HCT116 (cell line): ENCODE results near the gene SLC44A3. TPM values are rescaled to one million over a fixed set of nuclear protein-coding genes. Genes with fewer than 3 reads are reported as not detected.

Experiments used
- ATAC-seq: fragments of 200-7000 bp; cut with Tn5 transposase; 2 replicates; pipeline ENCODE4 v1.9.1; 2020; ENCODE audit warnings: mild to moderate bottlenecking, moderate library complexity
- BruUV-seq: library from RNA; stranded (reverse); fragments of 400-500 nt; replicated peaks from 2 replicates; lab custom pipeline; 2021; lab: Mats Ljungman, UMichigan
- CTCF ChIA-PET: fragments of 300-600 bp; sonication (Branson Sonifier 250); formaldehyde crosslinking; loops from one replicate; lab custom pipeline; 2021; ENCODE audit warnings: antibody characterized with exemption; lab: Charles Lee
- POLR2A ChIA-PET: fragments of 300-600, 350-600 bp; sonication (Branson Sonifier 250); formaldehyde crosslinking; loops from one replicate; lab custom pipeline; 2021; ENCODE audit warnings: antibody characterized with exemption; lab: Charles Lee
- RAD21 ChIA-PET, 2 experiments: fragments of 300-600 bp; sonication (Branson Sonifier 250); formaldehyde crosslinking; loops; one replicate each; lab custom pipeline; 2023; ENCODE audit warnings: low total read pairs in 2 of 2; ENCODE audit not compliant: uncharacterized antibody in 2 of 2, unreplicated experiment in 2 of 2, low non-redundant PET in 1 of 2; lab: Charles Lee
- DNase-seq: peaks from one replicate; pipeline ENCODE4 v3.0.0-alpha.2; 2010; ENCODE audit warnings: low read depth, low spot score
- H2AFZ ChIP-seq: fragments of 200-600 bp; shearing (Covaris generic), sonication (generic); 2 replicates; pipeline ENCODE4 v1.6.1; 2017; ENCODE audit warnings: low read depth, mixed run types, mixed read lengths, antibody characterized with exemption, low read length; ENCODE audit not compliant: poor library complexity, severe bottlenecking
- H3K27ac ChIP-seq: 2 replicates; pipeline ENCODE4 v1.5.1; 2012; ENCODE audit warnings: low read depth, low read length
- H3K27me3 ChIP-seq: fragments of 200-600 bp; sonication (generic); 2 replicates; pipeline ENCODE4 v1.6.1; 2016; ENCODE audit warnings: mixed run types, low read length, mixed read lengths; ENCODE audit not compliant: insufficient read depth
- H3K36me3 ChIP-seq, 2 experiments: fragments of 200-500 bp in 1 of 2; fragments of 200-600 bp in 1 of 2; sonication (Bioruptor generic) in 1 of 2; sonication (generic) in 1 of 2; 2 replicates each; pipeline versions ENCODE4 v1.5.1 to v1.6.1; 2014 to 2016; ENCODE audit warnings: low read length in 2 of 2, inconsistent platforms in 1 of 2, mixed read lengths in 1 of 2, mixed run types in 1 of 2; ENCODE audit not compliant: insufficient read depth in 2 of 2, control insufficient read depth in 1 of 2
- H3K4me1 ChIP-seq, 2 experiments: fragments of 200-600 bp in 1 of 2; sonication (generic) in 1 of 2; 2 replicates each; pipeline versions ENCODE4 v1.5.1 to v1.6.1; 2012 to 2017; ENCODE audit warnings: low read length in 2 of 2, inconsistent platforms in 1 of 2, mild to moderate bottlenecking in 1 of 2, mixed read lengths in 1 of 2, mixed run types in 1 of 2, moderate library complexity in 1 of 2; ENCODE audit not compliant: insufficient read depth in 2 of 2, control insufficient read depth in 1 of 2
- H3K4me2 ChIP-seq: fragments of 200-600 bp; sonication (generic); 2 replicates; pipeline ENCODE4 v1.6.1; 2017; ENCODE audit warnings: mixed run types, low read length, mixed read lengths
- H3K4me3 ChIP-seq, 2 experiments: fragments of 200-600 bp in 1 of 2; sonication (generic) in 1 of 2; replicated peaks in 1 of 2; 2 replicates each; pipeline ENCODE4 v1.5.1; 2011 to 2016; ENCODE audit warnings: low read length in 2 of 2, control low read depth in 1 of 2, low read depth in 1 of 2, mild to moderate bottlenecking in 1 of 2, mixed read lengths in 1 of 2, mixed run types in 1 of 2
- H3K79me2 ChIP-seq: fragments of 200-600 bp; sonication (generic); 2 replicates; pipeline ENCODE4 v1.6.1; 2017; ENCODE audit warnings: mild to moderate bottlenecking, mixed run types, low read length, moderate library complexity, mixed read lengths; ENCODE audit not compliant: insufficient read depth
- H3K9ac ChIP-seq: fragments of 200-600 bp; sonication (generic); 2 replicates; pipeline ENCODE4 v1.6.1; 2016; ENCODE audit warnings: low read length, mixed read lengths
- H3K9me2 ChIP-seq: fragments of 200-600 bp; sonication (generic), shearing (Covaris generic); 2 replicates; pipeline ENCODE4 v1.6.1; 2017; ENCODE audit warnings: mixed run types, mild to moderate bottlenecking, moderate library complexity; ENCODE audit not compliant: insufficient read depth
- H3K9me3 ChIP-seq, 2 experiments: fragments of 200-500 bp in 1 of 2; fragments of 200-600 bp in 1 of 2; sonication (Bioruptor generic) in 1 of 2; sonication (generic) in 1 of 2; 2 replicates each; pipeline ENCODE4 v1.6.1; 2014 to 2017; ENCODE audit warnings: low read length in 2 of 2, mixed read lengths in 2 of 2, inconsistent platforms in 1 of 2, low read depth in 1 of 2, mild to moderate bottlenecking in 1 of 2, mixed run types in 1 of 2, moderate library complexity in 1 of 2; ENCODE audit not compliant: control insufficient read depth in 1 of 2, insufficient read depth in 1 of 2
- H4K20me1 ChIP-seq: fragments of 200-600 bp; sonication (generic), shearing (Covaris generic); 2 replicates; pipeline ENCODE4 v1.6.1; 2017; ENCODE audit warnings: mixed run types, mild to moderate bottlenecking, moderate library complexity; ENCODE audit not compliant: insufficient read depth
- CBX3 ChIP-seq: IDR thresholded peaks from 2 replicates; pipeline ENCODE4 v1.6.1; 2012; ENCODE audit warnings: low read depth
- CEBPB ChIP-seq: IDR thresholded peaks from 2 replicates; pipeline ENCODE4 v1.6.1; 2012; ENCODE audit warnings: low read depth
- EGR1 ChIP-seq: IDR thresholded peaks from 2 replicates; pipeline ENCODE4 v1.6.1; 2012; ENCODE audit warnings: low read depth
- ELF1 ChIP-seq: IDR thresholded peaks from 2 replicates; pipeline ENCODE4 v1.6.1; 2012; ENCODE audit warnings: low read depth, borderline replicate concordance
- EZH2phosphoT487 ChIP-seq: fragments of 200-600 bp; IDR thresholded peaks from 2 replicates; pipeline ENCODE4 v1.6.1; 2018; ENCODE audit warnings: antibody characterized with exemption, borderline replicate concordance
- FOSL1 ChIP-seq: IDR thresholded peaks from 2 replicates; pipeline ENCODE4 v1.6.1; 2012; ENCODE audit warnings: low read depth
- JUND ChIP-seq: IDR thresholded peaks from 2 replicates; pipeline ENCODE4 v1.6.1; 2012
- POLR2A ChIP-seq: IDR thresholded peaks from 2 replicates; pipeline ENCODE4 v1.7.0; 2011; ENCODE audit warnings: borderline replicate concordance; ENCODE audit not compliant: insufficient read depth, insufficient read length; ENCODE audit errors: extremely low read depth
- POLR2AphosphoS5 ChIP-seq: IDR thresholded peaks from 2 replicates; pipeline ENCODE4 v1.6.1; 2011; ENCODE audit warnings: mild to moderate bottlenecking, low read depth, low read length, moderate library complexity
- RAD21 ChIP-seq: IDR thresholded peaks from 2 replicates; pipeline ENCODE4 v1.6.1; 2012; ENCODE audit warnings: low read depth, mild to moderate bottlenecking
- SIN3A ChIP-seq: IDR thresholded peaks from 2 replicates; pipeline ENCODE4 v1.6.1; 2012; ENCODE audit warnings: low read depth
- SP1 ChIP-seq: IDR thresholded peaks from 2 replicates; pipeline ENCODE4 v1.6.1; 2012; ENCODE audit warnings: low read depth
- SRF ChIP-seq: IDR thresholded peaks from 2 replicates; pipeline ENCODE4 v1.6.1; 2012; ENCODE audit warnings: low read depth
- ZFX ChIP-seq: fragments of 450-650 bp; IDR thresholded peaks from 2 replicates; pipeline ENCODE4 v1.6.1; 2017
- ZNF274 ChIP-seq: fragments of 200-500 bp; sonication (Bioruptor generic); IDR thresholded peaks from 2 replicates; pipeline ENCODE4 v1.6.1; 2014; ENCODE audit warnings: mild to moderate bottlenecking, low read depth, low read length, inconsistent platforms
- intact Hi-C: fragments of 100-400 bp; cut with micrococcal nuclease; formaldehyde crosslinking; loops from 2 replicates; pipeline ENCODE4 v1.10.0; 2022
- total RNA-seq: library from RNA; stranded (reverse); gene quantifications from one replicate; pipeline ENCODE4 v1.2.1, GENCODE V29; 2021; ENCODE audit not compliant: unreplicated experiment
- TF ChIP-seq, protein P1 (sequence below): IDR thresholded peaks from 2 replicates; pipeline ENCODE4 v1.6.1; 2011; ENCODE audit warnings: mild to moderate bottlenecking, low read length, moderate library complexity; ENCODE audit not compliant: insufficient replicate concordance; ENCODE audit errors: extremely low read depth
- TF ChIP-seq, protein P2 (sequence below): IDR thresholded peaks from 2 replicates; pipeline ENCODE4 v1.6.1; 2012
- TF ChIP-seq, protein P3 (sequence below), 3 experiments: fragments of 200-600 bp in 1 of 3; sonication (generic) in 1 of 3; IDR thresholded peaks in 2 of 3; conservative IDR thresholded peaks in 1 of 3; 2 replicates each; pipeline ENCODE4 v1.5.1; 2012 to 2017; ENCODE audit warnings: low read depth in 2 of 3, low read length in 2 of 3, antibody characterized with exemption in 1 of 3, borderline replicate concordance in 1 of 3, control low read depth in 1 of 3, mild to moderate bottlenecking in 1 of 3, mixed read lengths in 1 of 3, mixed run types in 1 of 3, moderate library complexity in 1 of 3; ENCODE audit not compliant: insufficient read depth in 1 of 3

SLC44A3 gene
- total RNA-seq, 1 experiment from 2014 or later = 9.6 TPM

DNA sequence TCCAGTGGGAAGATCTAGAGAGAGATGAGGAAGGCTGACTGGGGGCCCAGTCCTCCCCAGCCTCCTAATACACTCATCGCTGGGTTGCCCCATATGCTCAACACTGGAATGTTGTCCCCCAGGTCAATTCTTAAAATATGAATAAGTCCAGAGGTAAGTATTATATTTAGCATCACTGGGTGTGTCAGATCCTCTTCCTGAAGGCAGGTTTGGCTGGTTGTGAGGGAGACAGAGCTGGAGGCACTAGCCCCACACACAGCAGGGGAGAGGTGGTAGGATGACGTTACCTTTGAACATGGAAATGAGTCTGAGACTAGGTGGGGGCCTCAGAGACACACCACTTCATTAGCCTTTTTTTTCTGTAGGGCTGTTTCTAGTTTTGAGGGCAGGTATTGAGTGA lies 42.6 kb downstream of the SLC44A3 start:
- Histone ChIP-seq H3K27ac (peak overlapping the region; percentile 79), H3K27me3 (no peaks in the 10 kb centered on the region), H3K4me2 (peak overlapping the region; percentile 78), H3K4me1 (peaks cover 49 to 66% of the 10 kb centered on the region in 2 experiments), H3K9me2 (no peaks in the 10 kb centered on the region), H3K9me3 (no peaks in the 10 kb centered on the region), H2AFZ (peak overlapping the region; percentile 8), H3K4me3 (peak overlapping the region in 1 of 2 experiments; percentile 46; a peak in 2 of 4 replicates), H4K20me1 (no peaks in the 10 kb centered on the region), H3K36me3 (no peaks in the 10 kb centered on the region)
- intact Hi-C loops = no loop called here
- ATAC-seq (peak; percentile 69), DNase-seq (peak; percentile 37)
- no TSS peak for BruUV-seq
- ChIA-PET CTCF (interaction anchor here (0.9 to 2.3 kb wide), 2 partner anchors 8 to 179 kb away, joined by 3 to 24 read pairs; no protein-coding TSS in a partner anchor), RAD21 (interaction anchor here in 1 of 2 experiments (1.8 kb wide), 1 partner anchor 8 kb away, joined by 7 read pairs; no protein-coding TSS in a partner anchor), POLR2A (interaction anchor here (1.7 kb wide), 1 partner anchor 64 kb away, joined by 4 read pairs; the partner anchor contains the start of gene CNN3)
- TF ChIP-seq EGR1 (no peak), RAD21 (peak; percentile 25; the same call in 1 of the 2 replicates), SIN3A (peak; percentile 63), CBX3 (no peak), JUND (peak; percentile 79), ZFX (no peak), SRF (peak; percentile 15; the same call in 1 of the 2 replicates), FOSL1 (peak; percentile 64; the same call in 1 of the 2 replicates), ZNF274 (no peak), POLR2A (no peak), CEBPB (peak; percentile 76), EZH2phosphoT487 (no peak), ELF1 (no peak; the same call in 1 of the 2 replicates), POLR2AphosphoS5 (peak; percentile 46), SP1 (peak; percentile 91)
- TF ChIP-seq, protein P1, sequence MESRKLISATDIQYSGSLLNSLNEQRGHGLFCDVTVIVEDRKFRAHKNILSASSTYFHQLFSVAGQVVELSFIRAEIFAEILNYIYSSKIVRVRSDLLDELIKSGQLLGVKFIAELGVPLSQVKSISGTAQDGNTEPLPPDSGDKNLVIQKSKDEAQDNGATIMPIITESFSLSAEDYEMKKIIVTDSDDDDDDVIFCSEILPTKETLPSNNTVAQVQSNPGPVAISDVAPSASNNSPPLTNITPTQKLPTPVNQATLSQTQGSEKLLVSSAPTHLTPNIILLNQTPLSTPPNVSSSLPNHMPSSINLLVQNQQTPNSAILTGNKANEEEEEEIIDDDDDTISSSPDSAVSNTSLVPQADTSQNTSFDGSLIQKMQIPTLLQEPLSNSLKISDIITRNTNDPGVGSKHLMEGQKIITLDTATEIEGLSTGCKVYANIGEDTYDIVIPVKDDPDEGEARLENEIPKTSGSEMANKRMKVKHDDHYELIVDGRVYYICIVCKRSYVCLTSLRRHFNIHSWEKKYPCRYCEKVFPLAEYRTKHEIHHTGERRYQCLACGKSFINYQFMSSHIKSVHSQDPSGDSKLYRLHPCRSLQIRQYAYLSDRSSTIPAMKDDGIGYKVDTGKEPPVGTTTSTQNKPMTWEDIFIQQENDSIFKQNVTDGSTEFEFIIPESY = no peak
- TF ChIP-seq, protein P2, sequence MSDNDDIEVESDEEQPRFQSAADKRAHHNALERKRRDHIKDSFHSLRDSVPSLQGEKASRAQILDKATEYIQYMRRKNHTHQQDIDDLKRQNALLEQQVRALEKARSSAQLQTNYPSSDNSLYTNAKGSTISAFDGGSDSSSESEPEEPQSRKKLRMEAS = peak; percentile 27
- TF ChIP-seq, protein P3, sequence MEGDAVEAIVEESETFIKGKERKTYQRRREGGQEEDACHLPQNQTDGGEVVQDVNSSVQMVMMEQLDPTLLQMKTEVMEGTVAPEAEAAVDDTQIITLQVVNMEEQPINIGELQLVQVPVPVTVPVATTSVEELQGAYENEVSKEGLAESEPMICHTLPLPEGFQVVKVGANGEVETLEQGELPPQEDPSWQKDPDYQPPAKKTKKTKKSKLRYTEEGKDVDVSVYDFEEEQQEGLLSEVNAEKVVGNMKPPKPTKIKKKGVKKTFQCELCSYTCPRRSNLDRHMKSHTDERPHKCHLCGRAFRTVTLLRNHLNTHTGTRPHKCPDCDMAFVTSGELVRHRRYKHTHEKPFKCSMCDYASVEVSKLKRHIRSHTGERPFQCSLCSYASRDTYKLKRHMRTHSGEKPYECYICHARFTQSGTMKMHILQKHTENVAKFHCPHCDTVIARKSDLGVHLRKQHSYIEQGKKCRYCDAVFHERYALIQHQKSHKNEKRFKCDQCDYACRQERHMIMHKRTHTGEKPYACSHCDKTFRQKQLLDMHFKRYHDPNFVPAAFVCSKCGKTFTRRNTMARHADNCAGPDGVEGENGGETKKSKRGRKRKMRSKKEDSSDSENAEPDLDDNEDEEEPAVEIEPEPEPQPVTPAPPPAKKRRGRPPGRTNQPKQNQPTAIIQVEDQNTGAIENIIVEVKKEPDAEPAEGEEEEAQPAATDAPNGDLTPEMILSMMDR (IDR thresholded peaks at IDR 0.05 in 2 of 3, conservative IDR thresholded peaks at IDR 0.05 in 1 of 3; ENCODE audit: borderline replicate concordance in 1 of 3, insufficient read depth in 1 of 3, low read depth in 2 of 3, low read length in 2 of 3) = no peak
- TF ChIP-seq, all 23 proteins: peak for 9
- Histone ChIP-seq H3K79me2 (no peaks in the 10 kb centered on the region), H3K9ac (peak overlapping the region; percentile 32; the same call in 1 of the 2 replicates)
